ENCODE results near the gene GMCL2.
A peak's percentile ranks its signal among the peaks of the same experiment; 100 is the strongest.

The GMCL2 gene

GRCh38 chr5:178196281-178196812, 9.2 kb upstream of the GMCL2 start:
- no peak overlapping the region for H3K4me3 ChIP-seq (ENCODE audit: low read length)
- no peak for DNase-seq (ENCODE audit: low read depth, low spot score)

GRCh38 chr5:178194026-178194425, 6.9 kb upstream of the GMCL2 start:
- no peak overlapping the region for H3K4me3 ChIP-seq (ENCODE audit: low read length)
- DNase-seq (ENCODE audit: low read depth, low spot score) = peak; percentile 54

DNA sequence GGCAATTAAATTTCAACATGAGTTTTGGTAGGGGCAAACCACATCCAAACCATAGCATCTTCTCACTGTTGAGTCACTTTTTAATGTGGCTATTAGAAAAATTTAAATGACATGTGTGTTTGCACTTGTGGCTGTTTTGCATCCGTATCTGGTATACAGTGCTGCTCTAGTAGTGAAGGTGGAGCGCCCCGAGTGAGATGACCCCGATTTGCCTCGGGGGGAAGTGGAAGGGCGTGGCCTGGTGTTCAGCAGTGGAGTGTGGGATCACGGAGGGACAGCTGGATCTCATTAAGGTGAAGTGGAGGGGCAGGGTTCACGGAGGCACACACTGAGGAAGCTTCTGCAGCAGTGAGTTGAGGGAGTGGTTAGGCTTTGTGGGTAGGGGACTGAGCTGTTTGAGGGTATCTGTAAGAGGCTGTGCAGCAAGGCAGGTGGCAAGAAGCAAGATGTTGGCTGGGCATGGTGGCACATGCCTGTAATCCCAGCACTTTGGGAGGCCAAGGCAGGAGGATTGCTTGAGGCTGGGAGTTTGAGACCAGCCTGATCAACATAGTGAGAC, 6.2 kb upstream of the GMCL2 start:
- H3K4me3 ChIP-seq (ENCODE audit: low read length) = no peak overlapping the region
- DNase-seq (ENCODE audit: low read depth, low spot score) = peak; percentile 73

- no peak overlapping the region for H3K4me3 ChIP-seq (ENCODE audit: low read length)
Measured at GRCh38 chr5:178192787-178193186, 5.6 kb upstream of the GMCL2 start.

GRCh38 chr5:178192244-178192643, 5.1 kb upstream of the GMCL2 start:
- no peak overlapping the region for H3K4me3 ChIP-seq (ENCODE audit: low read length)
- DNase-seq (ENCODE audit: low read depth, low spot score) = no peak

More at GRCh38 chr5:178192787-178193186, 5.6 kb upstream of the GMCL2 start:
- no peak for DNase-seq (ENCODE audit: low read depth, low spot score)

- no peak for DNase-seq (ENCODE audit: low read depth, low spot score)
- H3K4me3 ChIP-seq (ENCODE audit: low read length) = no peak overlapping the region
Measured at GRCh38 chr5:178191661-178192060, 4.5 kb upstream of the GMCL2 start.

- DNase-seq (ENCODE audit: low read depth, low spot score) = no peak
- no peak overlapping the region for H3K4me3 ChIP-seq (ENCODE audit: low read length)
Measured at GRCh38 chr5:178189433-178189832, 2.3 kb upstream of the GMCL2 start.

GRCh38 chr5:178186427-178186826, 744 bp downstream of the GMCL2 start:
- H3K4me3 ChIP-seq (ENCODE audit: low read length) = no peak overlapping the region
- DNase-seq (ENCODE audit: low read depth, low spot score) = no peak

- peak overlapping the region; percentile 2; the same call in 1 of the 2 replicates for H3K4me3 ChIP-seq (ENCODE audit: low read length)
- DNase-seq (ENCODE audit: low read depth, low spot score) = peak; percentile 79
Measured at GRCh38 chr5:178182158-178182876, 4.9 kb downstream of the GMCL2 start.

DNA sequence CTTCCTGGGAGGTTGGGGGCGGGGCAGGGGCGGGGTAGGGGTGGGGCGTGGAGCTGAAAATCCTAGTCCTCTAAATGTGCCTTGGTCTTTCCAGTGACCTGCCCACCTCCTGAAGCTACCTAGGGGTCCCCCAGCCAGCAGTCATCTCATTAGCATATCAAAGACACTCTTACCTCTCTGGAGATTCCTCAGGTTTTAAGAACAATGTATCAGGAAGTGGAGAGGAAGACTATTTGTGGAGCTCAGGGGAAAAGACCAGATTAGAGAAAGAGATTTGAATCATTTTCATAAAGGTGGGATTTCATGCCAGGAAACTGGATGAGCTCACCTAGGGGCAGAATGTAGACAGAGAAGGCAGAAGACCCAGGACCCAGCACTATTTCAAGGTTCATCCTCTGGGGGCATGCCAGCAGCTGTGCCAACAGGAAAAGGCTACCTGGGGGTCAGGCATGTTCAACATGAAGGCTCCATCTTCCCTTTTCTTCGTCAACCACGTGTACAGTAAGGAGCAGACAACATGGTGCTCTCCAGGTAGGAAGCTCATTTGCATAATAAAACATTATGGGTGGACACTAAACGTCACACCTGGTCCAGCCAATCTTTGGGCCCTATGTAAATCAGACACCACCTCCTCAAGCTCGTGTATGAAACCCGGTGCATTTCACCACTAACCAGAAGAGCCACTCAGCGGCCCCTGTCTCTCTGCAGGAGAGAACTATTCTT, 6.9 kb downstream of the GMCL2 start:
- DNase-seq (ENCODE audit: low read depth, low spot score) = no peak
- no peak overlapping the region for H3K4me3 ChIP-seq (ENCODE audit: low read length)

DNA sequence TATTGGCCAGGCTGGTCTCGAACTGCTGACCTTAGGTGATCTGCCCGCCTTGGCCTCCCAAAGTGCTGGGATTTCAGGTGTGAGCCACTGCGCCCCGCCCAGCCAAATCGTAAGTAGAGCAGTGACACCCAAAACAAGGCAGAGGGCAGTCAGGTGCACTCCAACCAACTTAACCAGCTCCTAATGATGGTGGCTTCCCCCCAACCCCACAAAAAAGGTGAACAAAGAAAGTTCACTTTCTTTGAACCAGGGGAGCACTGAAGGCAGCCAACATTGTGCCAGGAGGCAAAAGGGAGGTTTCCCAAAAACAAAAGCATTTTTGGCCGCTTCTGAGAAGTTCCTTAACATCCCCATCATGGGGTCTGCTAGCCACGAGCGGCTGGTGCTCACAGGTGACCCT, 9.6 kb downstream of the GMCL2 start:
- H3K4me3 ChIP-seq (ENCODE audit: low read length) = no peak overlapping the region
- DNase-seq (ENCODE audit: low read depth, low spot score) = peak; percentile 69

DNA sequence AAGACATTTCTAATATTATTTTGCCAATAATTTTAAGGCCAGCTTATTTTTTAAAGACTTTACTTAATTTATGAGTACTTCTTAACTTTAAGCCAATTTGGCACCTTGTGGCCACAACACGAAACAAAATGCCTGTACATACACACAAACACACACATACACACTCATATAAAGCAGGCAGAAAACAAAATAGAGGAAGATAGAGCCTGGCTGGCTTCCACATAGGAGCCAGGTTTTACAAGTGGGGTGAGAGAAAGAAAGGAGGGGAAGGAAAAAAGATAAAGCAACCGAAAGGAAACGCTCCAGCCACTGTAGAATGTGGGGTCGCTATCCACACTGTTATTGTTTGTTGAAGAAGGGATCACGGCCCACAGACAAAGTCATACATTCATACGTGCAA, 10.4 kb downstream of the GMCL2 start:
- DNase-seq (ENCODE audit: low read depth, low spot score) = no peak
- no peak overlapping the region for H3K4me3 ChIP-seq (ENCODE audit: low read length)

DNA sequence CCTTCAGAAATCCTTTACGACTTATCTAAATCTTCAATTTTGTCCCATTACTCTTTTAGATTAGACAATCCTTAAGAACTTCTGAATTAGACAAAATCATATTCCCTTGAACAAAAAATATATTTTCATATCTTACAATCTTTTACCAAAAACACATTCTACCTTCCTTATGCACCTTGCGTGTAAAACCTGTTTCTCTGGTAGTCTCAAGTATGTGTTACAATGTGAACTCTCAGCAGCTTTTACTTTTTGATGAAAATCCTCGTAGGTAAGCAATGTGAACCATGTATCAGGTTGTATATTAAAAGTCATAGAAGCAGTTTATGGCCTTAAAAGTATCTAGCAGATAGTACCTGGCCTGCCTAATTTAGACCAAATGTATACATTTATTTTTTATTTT, 12.7 kb downstream of the GMCL2 start:
- no peak overlapping the region for H3K4me3 ChIP-seq (ENCODE audit: low read length)
- DNase-seq (ENCODE audit: low read depth, low spot score) = no peak

DNA sequence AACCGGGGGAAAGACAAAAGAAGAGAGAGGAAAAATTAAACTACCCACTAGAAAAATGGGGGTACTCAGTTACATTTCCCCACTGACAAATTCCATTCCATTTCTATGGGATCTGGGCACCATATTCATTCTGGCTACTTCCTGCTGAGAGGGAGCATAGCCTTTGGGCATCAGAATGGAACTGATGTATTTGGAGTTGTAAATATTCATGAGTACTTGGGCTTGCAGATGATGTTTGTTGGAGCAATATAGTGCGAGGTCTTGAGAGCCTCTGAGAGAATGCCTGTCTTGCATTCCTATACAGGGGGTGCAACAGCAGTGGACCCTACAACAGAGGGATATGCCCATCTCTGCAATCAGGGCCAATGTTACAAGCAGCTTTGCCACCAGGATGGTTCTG, 16.7 kb downstream of the GMCL2 start:
- no peak for DNase-seq (ENCODE audit: low read depth, low spot score)
- no peak overlapping the region for H3K4me3 ChIP-seq (ENCODE audit: low read length)

DNA sequence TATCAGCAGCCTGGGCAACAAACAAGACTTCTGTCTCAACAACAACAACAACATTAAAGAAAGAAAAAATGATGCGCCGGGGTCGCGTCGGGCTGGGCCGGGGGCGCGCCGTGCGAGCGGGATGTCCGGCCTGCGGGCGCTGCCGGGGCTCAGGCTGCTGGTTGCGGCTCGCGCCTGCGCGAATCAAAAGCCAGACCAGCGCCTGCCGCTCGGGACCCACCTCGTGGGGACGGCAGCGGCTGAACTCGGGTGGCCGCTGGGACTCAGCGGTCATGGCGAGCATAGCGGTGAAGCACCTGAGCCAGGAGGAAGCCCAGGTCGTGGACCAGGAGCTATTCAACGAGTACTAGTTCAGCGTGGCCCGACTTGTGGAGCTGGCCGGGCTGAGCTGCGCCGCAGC, 21.6 kb downstream of the GMCL2 start:
- H3K4me3 ChIP-seq (ENCODE audit: low read length) = no peak overlapping the region
- DNase-seq (ENCODE audit: low read depth, low spot score) = no peak

DNA sequence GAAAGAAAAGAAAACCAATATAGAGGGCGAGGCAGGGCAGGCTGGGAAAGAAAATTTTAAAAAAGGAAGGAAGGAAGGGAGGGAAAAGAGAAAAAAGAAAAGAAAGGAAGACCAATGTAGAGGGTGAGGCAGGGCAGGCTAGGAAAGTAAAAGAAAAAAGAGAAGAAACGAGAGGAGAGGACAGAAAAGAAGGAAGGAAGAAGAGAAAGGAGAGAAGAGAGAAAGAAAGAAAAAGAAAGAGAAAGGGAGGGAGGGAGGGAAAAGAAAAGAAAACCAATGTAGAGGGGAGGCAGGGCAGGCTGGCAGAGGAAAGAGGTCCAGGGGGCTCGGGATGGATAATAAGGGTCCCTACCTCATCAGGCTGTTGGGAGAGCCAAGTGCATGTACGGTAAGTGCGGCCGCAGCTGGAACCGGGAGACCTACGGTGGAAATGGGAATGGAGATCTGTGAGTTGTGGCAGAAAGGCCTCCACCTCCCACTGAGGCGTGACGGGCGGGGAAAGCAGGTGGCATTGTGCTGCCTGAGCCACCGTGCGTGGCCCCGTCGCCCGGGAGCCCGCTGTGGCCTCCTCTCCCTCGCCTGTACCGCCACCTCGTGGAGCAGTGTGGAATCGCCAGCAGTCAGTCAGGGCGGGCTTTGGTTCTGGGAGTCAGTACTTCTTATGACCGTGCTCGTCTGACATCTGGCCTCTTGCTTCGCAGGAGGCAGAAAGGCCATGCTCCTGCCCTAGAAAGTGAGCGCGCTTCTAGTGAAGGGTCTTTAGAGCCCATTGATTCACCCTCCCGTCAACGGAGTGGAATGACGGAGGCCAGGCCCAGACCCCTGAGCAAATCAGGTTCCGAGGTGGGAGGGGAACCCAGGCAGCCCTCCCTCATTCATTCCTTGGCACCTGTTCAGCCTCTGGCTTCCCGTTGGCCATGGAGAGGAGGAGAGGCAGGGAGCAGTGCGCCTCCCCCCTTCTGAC, 23.1 kb downstream of the GMCL2 start:
- peak overlapping the region; percentile 44 for H3K4me3 ChIP-seq (ENCODE audit: low read length)
- DNase-seq (ENCODE audit: low read depth, low spot score) = peak; percentile 77

GRCh38 chr5:178162481-178162880, 24.7 kb downstream of the GMCL2 start:
- DNase-seq (ENCODE audit: low read depth, low spot score) = no peak
- no peak overlapping the region for H3K4me3 ChIP-seq (ENCODE audit: low read length)

DNA sequence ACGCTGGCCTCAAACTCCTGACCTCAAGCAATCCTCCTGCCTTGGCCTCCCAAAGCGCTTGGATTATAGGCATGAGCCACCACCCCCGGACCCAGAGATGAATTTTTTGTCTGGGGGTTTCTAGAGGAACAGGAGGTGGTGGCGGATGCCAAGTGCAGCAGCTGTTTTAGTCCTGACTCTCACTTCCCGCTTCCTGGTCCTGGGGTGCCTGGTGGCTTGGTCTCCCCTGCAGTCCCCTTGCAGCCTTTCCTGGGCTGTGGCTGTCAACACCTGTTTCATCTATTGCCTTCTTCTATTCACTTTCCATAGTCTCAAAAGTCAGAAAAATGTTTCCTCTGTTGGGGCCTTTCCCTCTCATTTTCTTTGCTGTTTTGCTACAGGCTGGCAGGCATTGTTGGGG, 27.0 kb downstream of the GMCL2 start:
- no peak overlapping the region for H3K4me3 ChIP-seq (ENCODE audit: low read length)
- no peak for DNase-seq (ENCODE audit: low read depth, low spot score)

GRCh38 chr5:178155065-178155464, 32.1 kb downstream of the GMCL2 start:
- no peak for DNase-seq (ENCODE audit: low read depth, low spot score)
- no peak overlapping the region for H3K4me3 ChIP-seq (ENCODE audit: low read length)

Measured in Jurkat, Clone E6-1 (cell line).